GM23338 (cell line): ENCODE data around the gene ITGB3. TPM values are rescaled to one million over a fixed set of nuclear protein-coding genes. Genes with fewer than 3 reads are reported as not detected.
"Not testable (repeated sequence)": the region's sequence is repeated elsewhere in the genome, so short reads cannot be mapped to it uniquely, and the experiment has no call there.

Experiments
- ATAC-seq: fragments of 200-7000 bp; cut with Tn5 transposase; 3 replicates; pipeline ENCODE4 v1.9.1; 2020
- DNase-seq: peaks from one replicate; pipeline ENCODE4 v3.0.0-alpha.2; 2015; ENCODE audit warnings: low spot score
- H2AFZ ChIP-seq: fragments of 200-600 bp; sonication (generic); 2 replicates; pipeline ENCODE4 v1.8.0; 2016; ENCODE audit warnings: antibody characterized with exemption, mild to moderate bottlenecking, moderate library complexity
- H3F3A ChIP-seq: fragments of 200-600 bp; sonication (generic); replicated peaks from 2 replicates; pipeline ENCODE4 v1.8.0; 2017; ENCODE audit warnings: antibody characterized with exemption, mixed run types, low read depth
- H3K27ac ChIP-seq: fragments of 200-600 bp; sonication (generic); 2 replicates; pipeline ENCODE4 v1.6.1; 2016; ENCODE audit warnings: low read depth
- H3K27me3 ChIP-seq: fragments of 200-600 bp; sonication (generic); 2 replicates; pipeline ENCODE4 v1.8.0; 2016; ENCODE audit warnings: mild to moderate bottlenecking, mixed run types, moderate library complexity; ENCODE audit not compliant: insufficient read depth
- H3K36me3 ChIP-seq: fragments of 200-600 bp; sonication (generic); 2 replicates; pipeline ENCODE4 v1.8.0; 2016; ENCODE audit warnings: mild to moderate bottlenecking; ENCODE audit not compliant: insufficient read depth
- H3K4me1 ChIP-seq: fragments of 200-600 bp; sonication (generic); 2 replicates; pipeline ENCODE4 v1.8.0; 2016; ENCODE audit warnings: mild to moderate bottlenecking, moderate library complexity; ENCODE audit not compliant: insufficient read depth
- H3K4me2 ChIP-seq: fragments of 200-600 bp; sonication (generic); 2 replicates; pipeline ENCODE4 v1.7.1; 2017; ENCODE audit warnings: mixed run types
- H3K4me3 ChIP-seq: fragments of 200-600 bp; sonication (generic); 2 replicates; pipeline ENCODE4 v1.6.1; 2016; ENCODE audit warnings: mixed run types
- H3K79me2 ChIP-seq: fragments of 200-600 bp; sonication (generic); replicated peaks from 2 replicates; pipeline ENCODE4 v1.8.0; 2017; ENCODE audit warnings: mild to moderate bottlenecking; ENCODE audit not compliant: insufficient read depth
- H3K9me2 ChIP-seq: fragments of 200-600 bp; sonication (generic); 2 replicates; pipeline ENCODE4 v1.8.0; 2017; ENCODE audit not compliant: insufficient read depth
- H4K20me1 ChIP-seq: fragments of 200-600 bp; sonication (generic); replicated peaks from 2 replicates; pipeline ENCODE4 v1.8.0; 2017; ENCODE audit warnings: mild to moderate bottlenecking; ENCODE audit not compliant: insufficient read depth
- H3K27ac Mint-ChIP-seq: 2 replicates; pipeline ENCODE4 v1.8.0; 2020; ENCODE audit warnings: inconsistent platforms, mild to moderate bottlenecking, moderate library complexity, mixed read lengths
- H3K27me3 Mint-ChIP-seq: 3 replicates; pipeline ENCODE4 v1.8.0; 2022; ENCODE audit warnings: low read depth, mild to moderate bottlenecking, moderate library complexity, mixed read lengths, inconsistent platforms; ENCODE audit not compliant: insufficient read depth, poor library complexity
- H3K36me3 Mint-ChIP-seq: 3 replicates; pipeline ENCODE4 v1.8.0; 2021; ENCODE audit warnings: low read depth, mild to moderate bottlenecking, inconsistent platforms, moderate library complexity, mixed read lengths
- H3K4me1 Mint-ChIP-seq: 3 replicates; pipeline ENCODE4 v1.8.0; 2020; ENCODE audit warnings: mild to moderate bottlenecking, inconsistent platforms, mixed read lengths
- H3K4me3 Mint-ChIP-seq: 3 replicates; pipeline ENCODE4 v1.8.0; 2021; ENCODE audit warnings: moderate library complexity, mild to moderate bottlenecking, inconsistent platforms, mixed read lengths
- H3K9me3 Mint-ChIP-seq: 3 replicates; pipeline ENCODE4 v1.8.0; 2020; ENCODE audit warnings: moderate library complexity, mild to moderate bottlenecking, inconsistent platforms, mixed read lengths
- ETS1 ChIP-seq: IDR thresholded peaks from 2 replicates; pipeline ENCODE4 v1.6.1; 2016; ENCODE audit warnings: antibody characterized with exemption
- EZH2 ChIP-seq: fragments of 200-600 bp; sonication (generic); IDR thresholded peaks from one replicate; pipeline ENCODE4 v1.8.0; 2017; ENCODE audit warnings: antibody characterized with exemption, mild to moderate bottlenecking, low read depth; ENCODE audit not compliant: unreplicated experiment
- POLR2AphosphoS5 ChIP-seq: IDR thresholded peaks from 2 replicates; pipeline ENCODE4 v1.6.1; 2016; ENCODE audit warnings: antibody characterized with exemption, low read depth
- REST ChIP-seq: IDR thresholded peaks from one replicate; pipeline ENCODE4 v1.6.1; 2018; ENCODE audit warnings: antibody characterized with exemption; ENCODE audit not compliant: unreplicated experiment
- polyA plus RNA-seq: library from polyadenylated mRNA; unstranded; fragments of >200 nt; fragmentation: Nextera tagmentation; extraction: Ambion mirVana; gene quantifications from 2 replicates; pipeline ENCODE4 v1.2.1, GENCODE V29; 2016
- total RNA-seq: library from RNA; depleted of rRNA; stranded (reverse); fragments of >200 nt; shearing (Covaris generic); gene quantifications from 2 replicates; pipeline ENCODE4 v1.2.3, GENCODE V29; 2014

ITGB3 gene
- total and polyA plus RNA-seq, 2 experiments from 2014 or later = 0.52 TPM; not detected in 1

- TF ChIP-seq REST (no peak), POLR2AphosphoS5 (no peak), ETS1 (no peak), EZH2 (no peak)
These were observed 38.7 kb upstream of the ITGB3 start (continued) for GRCh38 chr17:47214931-47215330.

GRCh38 chr17:47216821-47217220, 36.8 kb upstream of the ITGB3 start:
- H3K79me2 ChIP-seq, H4K20me1 ChIP-seq, H3K27ac Mint-ChIP-seq, H2AFZ ChIP-seq, H3K27ac ChIP-seq, H3K36me3 Mint-ChIP-seq, H3K9me2 ChIP-seq, H3K36me3 ChIP-seq, H3K27me3 ChIP-seq, DNase-seq, H3K9me3 Mint-ChIP-seq, H3K4me3 Mint-ChIP-seq, ATAC-seq, H3K4me2 ChIP-seq, H3K4me3 ChIP-seq, H3F3A ChIP-seq: not testable (repeated sequence)
- peaks cover 10% of the 10 kb centered on the region for H3K27me3 Mint-ChIP-seq
- H3K4me1 Mint-ChIP-seq = peaks cover 16% of the 10 kb centered on the region
- H3K4me1 ChIP-seq = peaks cover 13% of the 10 kb centered on the region

- not testable (repeated sequence) for ATAC-seq, H3K36me3 Mint-ChIP-seq
These were observed 36.3 kb upstream of the ITGB3 start for GRCh38 chr17:47217279-47217678.

More at GRCh38 chr17:47217279-47217678, 36.3 kb upstream of the ITGB3 start:
- not testable (repeated sequence) for DNase-seq, H3F3A ChIP-seq, H3K9me2 ChIP-seq, H3K4me3 ChIP-seq, H3K36me3 ChIP-seq, H3K79me2 ChIP-seq, H4K20me1 ChIP-seq, H3K9me3 Mint-ChIP-seq, H3K27ac ChIP-seq, H3K27me3 ChIP-seq, H3K27ac Mint-ChIP-seq, H3K4me2 ChIP-seq, H2AFZ ChIP-seq, H3K4me3 Mint-ChIP-seq
- peaks cover 13% of the 10 kb centered on the region for H3K4me1 ChIP-seq
- Mint-ChIP-seq H3K27me3 (peaks cover 10% of the 10 kb centered on the region), H3K4me1 (peaks cover 16% of the 10 kb centered on the region)
